ENCODE data around the gene TLE1.

The TLE1 gene

GRCh38 chr9:81537964-81538363, 151.4 kb downstream of the TLE1 start:
- TF ChIP-seq CTCF (IDR thresholded peaks at IDR 0.05) = no peak
- H3K27ac ChIP-seq = no peak overlapping the region
- no peak for DNase-seq (ENCODE audit: low spot score)
- no peak overlapping the region for H3K4me3 ChIP-seq

- no peak for DNase-seq (ENCODE audit: low spot score)
- Histone ChIP-seq H3K4me3 (no peak overlapping the region), H3K27ac (no peak overlapping the region)
- no peak for TF ChIP-seq CTCF (IDR thresholded peaks at IDR 0.05)
These were observed 152.9 kb downstream of the TLE1 start for GRCh38 chr9:81536242-81537025.

- H3K27ac ChIP-seq = no peak overlapping the region
- H3K4me3 ChIP-seq = no peak overlapping the region
- TF ChIP-seq CTCF (IDR thresholded peaks at IDR 0.05) = no peak
- no peak for DNase-seq (ENCODE audit: low spot score)
These were observed 153.7 kb downstream of the TLE1 start for GRCh38 chr9:81535542-81536241.

GRCh38 chr9:81534138-81534875, 155.0 kb downstream of the TLE1 start:
- no peak for TF ChIP-seq CTCF (IDR thresholded peaks at IDR 0.05)
- no peak for DNase-seq (ENCODE audit: low spot score)
- H3K4me3 ChIP-seq = no peak overlapping the region
- H3K27ac ChIP-seq = no peak overlapping the region

All from coronary artery (tissue), 2 donors.